ENCODE measurements around the gene OR5W2. TPM values are rescaled to one million over a fixed set of nuclear protein-coding genes. Genes with fewer than 3 reads are reported as not detected.
A peak's percentile ranks its signal among the peaks of the same experiment; 100 is the strongest.

OR5W2 gene
- total RNA-seq: not detected

- Histone ChIP-seq H3K4me1 (no peaks in the 10 kb centered on the region), H3K27me3 (no peaks in the 10 kb centered on the region), H3K9me3 (no peaks in the 10 kb centered on the region), H3K27ac (no peak within 1 kb of the TSS), H3K36me3 (no peaks in the 10 kb centered on the region), H3K4me3 (no peak within 1 kb of the TSS)
- no peak for DNase-seq (ENCODE audit: low spot score in 2 of 2)
- TF ChIP-seq POLR2A (IDR thresholded peaks at IDR 0.05): no peak
- TF ChIP-seq POLR2AphosphoS5 (IDR thresholded peaks at IDR 0.05): no peak
- TF ChIP-seq CTCF (IDR thresholded peaks at IDR 0.05): no peak
- WGBS: 67% methylated on average over 1 of the region's 1 CpG
These were observed at the start of gene OR5W2 for GRCh38 chr11:55914482-55914881. TSS of gene OR5W2 (minus strand) at chr11:55914582. CDS start at chr11:55914582, 0 bp downstream.

GRCh38 chr11:55956521-55956920 lies 42.1 kb upstream of the OR5W2 start:
- DNase-seq (ENCODE audit: low spot score in 2 of 2): no peak
- Histone ChIP-seq H3K27ac (no peak overlapping the region), H3K27me3 (no peaks in the 10 kb centered on the region), H3K4me1 (no peaks in the 10 kb centered on the region), H3K9me3 (no peaks in the 10 kb centered on the region), H3K36me3 (no peaks in the 10 kb centered on the region), H3K4me3 (no peak overlapping the region)
- WGBS: 46% methylated on average over 4 of the region's 4 CpGs
- TF ChIP-seq EP300 (IDR thresholded peaks at IDR 0.05): no peak
- TF ChIP-seq POLR2A (IDR thresholded peaks at IDR 0.05): no peak
- no peak for TF ChIP-seq CTCF (IDR thresholded peaks at IDR 0.05)
- TF ChIP-seq POLR2AphosphoS5 (IDR thresholded peaks at IDR 0.05): no peak

- DNase-seq (ENCODE audit: low spot score in 2 of 2): no peak
- Histone ChIP-seq H3K4me3 (no peak overlapping the region), H3K4me1 (no peaks in the 10 kb centered on the region), H3K27me3 (no peaks in the 10 kb centered on the region), H3K27ac (no peak overlapping the region), H3K36me3 (no peaks in the 10 kb centered on the region), H3K9me3 (no peaks in the 10 kb centered on the region)
- TF ChIP-seq POLR2AphosphoS5 (IDR thresholded peaks at IDR 0.05) (no peak), CTCF (IDR thresholded peaks at IDR 0.05) (no peak), EP300 (IDR thresholded peaks at IDR 0.05) (no peak)
- WGBS: 76% methylated on average over 4 of the region's 4 CpGs
These were observed 34.9 kb upstream of the OR5W2 start for GRCh38 chr11:55949330-55949729.

GRCh38 chr11:55942785-55943392 lies 28.5 kb upstream of the OR5W2 start:
- H3K27me3 ChIP-seq: no peaks in the 10 kb centered on the region
- no peaks in the 10 kb centered on the region for H3K36me3 ChIP-seq
- H3K27ac ChIP-seq: no peak overlapping the region
- no peak for DNase-seq (ENCODE audit: low spot score in 2 of 2)
- no peak overlapping the region for H3K4me3 ChIP-seq
- 14% methylated on average over 3 of the region's 3 CpGs for WGBS
- no peaks in the 10 kb centered on the region for H3K9me3 ChIP-seq
- no peaks in the 10 kb centered on the region for H3K4me1 ChIP-seq
- TF ChIP-seq CTCF (IDR thresholded peaks at IDR 0.05) (peak; percentile 8 to 9), POLR2A (IDR thresholded peaks at IDR 0.05) (no peak)

DNA sequence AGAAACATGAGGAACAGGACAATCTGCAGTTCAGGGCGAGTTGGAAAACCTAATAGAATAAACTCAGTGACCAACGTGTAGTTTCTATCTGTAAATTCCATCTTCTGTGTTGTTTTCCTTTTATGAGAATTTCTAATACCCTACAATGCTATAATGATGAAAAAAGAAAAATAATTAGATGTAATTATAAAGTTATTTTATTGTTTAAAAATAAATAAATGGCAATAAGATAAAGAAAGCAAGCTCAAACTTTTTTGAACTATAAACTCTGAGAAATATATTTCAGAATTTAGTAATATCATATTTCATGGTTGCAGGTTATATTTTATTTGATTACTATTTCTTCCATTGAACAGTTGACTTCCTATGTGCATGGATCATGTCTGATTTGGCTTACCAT lies 21.9 kb upstream of the OR5W2 start, which contains the start of gene OR5I1:
Gene OR5I1 (minus strand): TSS at position 101 of the 400 bp plus-strand sequence. CDS start 0 bp downstream, at position 101.
- DNase-seq (ENCODE audit: low spot score in 2 of 2): no peak
- Histone ChIP-seq H3K4me3 (no peak within 1 kb of the TSS), H3K36me3 (no peaks in the 10 kb centered on the region), H3K27ac (no peak within 1 kb of the TSS), H3K4me1 (no peaks in the 10 kb centered on the region), H3K9me3 (no peaks in the 10 kb centered on the region), H3K27me3 (no peaks in the 10 kb centered on the region)
- WGBS: 72% methylated on average over 2 of the region's 2 CpGs
- TF ChIP-seq EP300 (IDR thresholded peaks at IDR 0.05) (no peak), POLR2AphosphoS5 (IDR thresholded peaks at IDR 0.05) (no peak), CTCF (IDR thresholded peaks at IDR 0.05) (no peak), POLR2A (IDR thresholded peaks at IDR 0.05) (no peak)
